CD4-positive, alpha-beta T cell (primary cell): ENCODE results near the gene HSD17B7. TPM values are rescaled to one million over a fixed set of nuclear protein-coding genes. Genes with fewer than 3 reads are reported as not detected.

Experiments used
- ATAC-seq: fragments of 200-7000 bp; cut with Tn5 transposase; one replicate; pipeline ENCODE4 v1.10.0; 2022; ENCODE audit warnings: mild to moderate bottlenecking; ENCODE audit not compliant: poor library complexity
- CTCF ChIA-PET: fragments of 350-600 bp; sonication (Branson Sonifier 250); formaldehyde crosslinking; loops from one replicate; lab custom pipeline; 2021; ENCODE audit warnings: antibody characterized with exemption, inconsistent platforms; lab: Charles Lee
- POLR2A ChIA-PET: fragments of 350-600 bp; sonication (Branson Sonifier 250); formaldehyde crosslinking; loops from one replicate; lab custom pipeline; 2021; ENCODE audit warnings: antibody characterized with exemption, inconsistent platforms; lab: Charles Lee
- DNase-seq, 14 experiments: peaks; one replicate each; pipeline ENCODE4 v3.0.0-alpha.2; 2013 to 2020; ENCODE audit warnings: mixed read lengths in 2 of 14
- H3K27ac ChIP-seq, 2 donors: one replicate each; pipeline versions ENCODE4 v1.5.1 to v1.7.0; 2013; ENCODE audit warnings: low read length in 2 of 2, low read depth in 1 of 2, mild to moderate bottlenecking in 1 of 2
- H3K27me3 ChIP-seq, 2 experiments: 1 replicate in 1 of 2; 2 replicates in 1 of 2; pipeline versions ENCODE4 v1.6.1 to v1.7.0; 2013; ENCODE audit warnings: low read length in 2 of 2, control low read depth in 1 of 2, mild to moderate bottlenecking in 1 of 2, moderate library complexity in 1 of 2; ENCODE audit not compliant: insufficient read depth in 2 of 2, control insufficient read depth in 1 of 2
- H3K36me3 ChIP-seq: one replicate; pipeline ENCODE4 v1.6.1; 2013; ENCODE audit warnings: low read length, control low read depth; ENCODE audit not compliant: insufficient read depth
- H3K4me1 ChIP-seq: one replicate; pipeline ENCODE4 v1.6.1; 2013; ENCODE audit warnings: low read length, control low read depth; ENCODE audit not compliant: insufficient read depth
- H3K4me3 ChIP-seq: one replicate; pipeline ENCODE4 v1.5.1; 2013; ENCODE audit warnings: mild to moderate bottlenecking, low read length, moderate library complexity
- H3K9me3 ChIP-seq, 2 experiments: 1 replicate in 1 of 2; 2 replicates in 1 of 2; pipeline versions ENCODE4 v1.6.1 to v1.7.0; 2013; ENCODE audit warnings: low read length in 2 of 2, mild to moderate bottlenecking in 2 of 2, control low read depth in 1 of 2, moderate library complexity in 1 of 2; ENCODE audit not compliant: control insufficient read depth in 1 of 2, insufficient read depth in 1 of 2
- H3K27ac Mint-ChIP-seq: one replicate; pipeline ENCODE4 v1.8.0; 2020; ENCODE audit warnings: mixed read lengths
- H3K27me3 Mint-ChIP-seq: one replicate; pipeline ENCODE4 v1.8.0; 2021; ENCODE audit warnings: mixed read lengths
- H3K36me3 Mint-ChIP-seq: one replicate; pipeline ENCODE4 v1.8.0; 2021; ENCODE audit warnings: low read depth, mixed read lengths
- H3K4me1 Mint-ChIP-seq: one replicate; pipeline ENCODE4 v1.8.0; 2021; ENCODE audit warnings: low read depth, mixed read lengths
- H3K4me3 Mint-ChIP-seq: one replicate; pipeline ENCODE4 v1.8.0; 2020; ENCODE audit warnings: mild to moderate bottlenecking, mixed read lengths
- H3K9me3 Mint-ChIP-seq: one replicate; pipeline ENCODE4 v1.8.0; 2020; ENCODE audit warnings: mixed read lengths
- intact Hi-C, 2 experiments: fragments of 100-400 bp; cut with DNase I in 1 of 2; cut with micrococcal nuclease in 1 of 2; formaldehyde crosslinking; loops; one replicate each; pipeline versions ENCODE4 v1.15.1 to v1.9.0; 2023 to 2025; cut with DNase I, micrococcal nuclease
- total RNA-seq, 174 experiments: library from RNA in 2 of 174; stranded (reverse) in 2 of 174; gene quantifications; one replicate each; pipeline ENCODE4 v1.2.3 and lab custom pipeline; 2021 to 2026
- TF ChIP-seq, protein P1 (sequence below): fragments of 200-600 bp; IDR thresholded peaks from one replicate; pipeline ENCODE4 v1.8.0; 2022; ENCODE audit warnings: antibody characterized with exemption, mild to moderate bottlenecking

HSD17B7 gene
- total RNA-seq, 2 experiments from 2014 or later = 16.5 to 17.5 TPM

DNA sequence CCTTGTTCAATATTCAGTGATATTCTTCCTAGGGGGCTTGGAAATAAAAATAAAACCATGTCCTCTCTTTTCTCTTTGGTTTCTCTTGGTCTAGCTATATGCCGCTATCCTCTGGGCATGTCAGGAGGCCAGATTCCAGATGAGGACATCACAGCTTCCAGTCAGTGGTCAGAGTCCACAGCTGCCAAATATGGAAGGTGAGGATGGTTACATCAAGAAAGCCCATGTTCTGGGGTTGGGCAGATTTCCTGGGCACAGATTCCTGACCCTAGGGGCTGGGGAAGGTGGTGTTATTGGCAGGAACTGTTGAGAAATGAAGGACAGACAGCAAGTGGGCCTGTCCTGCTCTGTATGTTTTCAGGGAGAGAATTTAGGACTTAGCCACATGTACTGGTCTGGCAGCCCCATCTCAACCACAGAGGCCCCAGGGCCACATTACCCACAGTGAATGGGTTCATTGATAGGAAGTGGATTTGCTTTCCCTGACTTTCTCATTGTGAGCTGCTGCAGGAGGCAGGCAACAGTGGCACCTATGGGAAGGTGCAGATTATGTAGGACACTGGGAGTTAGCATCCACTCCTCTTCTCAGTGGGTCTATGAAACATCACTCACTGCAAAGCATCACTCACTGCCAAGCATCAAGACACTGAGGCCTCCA, 37.4 kb upstream of the HSD17B7 start:
- H3K4me1 Mint-ChIP-seq = no peaks in the 10 kb centered on the region
- TF ChIP-seq, protein P1, sequence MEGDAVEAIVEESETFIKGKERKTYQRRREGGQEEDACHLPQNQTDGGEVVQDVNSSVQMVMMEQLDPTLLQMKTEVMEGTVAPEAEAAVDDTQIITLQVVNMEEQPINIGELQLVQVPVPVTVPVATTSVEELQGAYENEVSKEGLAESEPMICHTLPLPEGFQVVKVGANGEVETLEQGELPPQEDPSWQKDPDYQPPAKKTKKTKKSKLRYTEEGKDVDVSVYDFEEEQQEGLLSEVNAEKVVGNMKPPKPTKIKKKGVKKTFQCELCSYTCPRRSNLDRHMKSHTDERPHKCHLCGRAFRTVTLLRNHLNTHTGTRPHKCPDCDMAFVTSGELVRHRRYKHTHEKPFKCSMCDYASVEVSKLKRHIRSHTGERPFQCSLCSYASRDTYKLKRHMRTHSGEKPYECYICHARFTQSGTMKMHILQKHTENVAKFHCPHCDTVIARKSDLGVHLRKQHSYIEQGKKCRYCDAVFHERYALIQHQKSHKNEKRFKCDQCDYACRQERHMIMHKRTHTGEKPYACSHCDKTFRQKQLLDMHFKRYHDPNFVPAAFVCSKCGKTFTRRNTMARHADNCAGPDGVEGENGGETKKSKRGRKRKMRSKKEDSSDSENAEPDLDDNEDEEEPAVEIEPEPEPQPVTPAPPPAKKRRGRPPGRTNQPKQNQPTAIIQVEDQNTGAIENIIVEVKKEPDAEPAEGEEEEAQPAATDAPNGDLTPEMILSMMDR = no peak
- ChIA-PET POLR2A (no interaction called here), CTCF (no interaction called here)
- DNase-seq (no peak), ATAC-seq (no peak)
- H3K9me3 Mint-ChIP-seq = no peaks in the 10 kb centered on the region
- no peaks in the 10 kb centered on the region for H3K27me3 ChIP-seq
- no peak overlapping the region for H3K4me3 ChIP-seq
- H3K4me3 Mint-ChIP-seq = no peak overlapping the region
- no peak overlapping the region for H3K27ac Mint-ChIP-seq
- H3K9me3 ChIP-seq = no peaks in the 10 kb centered on the region
- intact Hi-C loops = no loop called here
- no peaks in the 10 kb centered on the region for H3K36me3 Mint-ChIP-seq
- H3K36me3 ChIP-seq = no peaks in the 10 kb centered on the region
- H3K4me1 ChIP-seq = no peaks in the 10 kb centered on the region
- H3K27ac ChIP-seq = no peak overlapping the region
- no peaks in the 10 kb centered on the region for H3K27me3 Mint-ChIP-seq

DNA sequence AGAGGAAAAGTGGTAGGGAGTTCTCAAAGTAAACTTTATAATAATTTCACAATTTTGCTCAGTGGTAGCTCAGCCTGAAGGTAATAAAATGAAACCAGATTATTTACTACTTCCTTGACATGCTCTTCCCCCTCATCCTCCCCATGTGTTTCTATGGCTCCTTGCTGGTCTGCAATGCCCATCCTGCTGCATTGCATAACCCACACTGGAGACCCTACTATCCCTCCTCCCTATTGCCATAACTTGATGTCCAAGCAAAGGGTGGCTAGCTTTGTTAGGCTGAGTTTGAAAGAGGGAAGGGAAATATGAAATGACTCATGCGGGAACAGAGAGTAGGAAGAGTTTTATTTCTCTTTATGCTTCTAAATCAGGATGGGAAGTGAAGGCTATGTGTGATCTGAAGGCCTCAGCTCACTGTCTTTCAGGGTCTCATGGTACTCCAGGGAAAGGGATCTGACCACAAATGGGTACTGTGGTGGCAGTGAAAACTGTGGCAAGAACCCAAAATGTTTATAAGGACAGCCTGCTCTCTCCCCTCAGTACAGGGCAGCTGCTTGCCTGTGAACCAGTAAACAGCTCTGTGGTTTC, 36.4 kb upstream of the HSD17B7 start:
- ATAC-seq (no peak), DNase-seq (no peak)
- CTCF ChIA-PET = no interaction called here
- Histone ChIP-seq H3K4me1 (no peaks in the 10 kb centered on the region), H3K9me3 (no peaks in the 10 kb centered on the region), H3K27me3 (no peaks in the 10 kb centered on the region), H3K27ac (no peak overlapping the region), H3K36me3 (no peaks in the 10 kb centered on the region), H3K4me3 (no peak overlapping the region)
- Mint-ChIP-seq H3K9me3 (no peaks in the 10 kb centered on the region), H3K36me3 (no peaks in the 10 kb centered on the region), H3K4me3 (no peak overlapping the region), H3K27me3 (no peaks in the 10 kb centered on the region), H3K27ac (no peak overlapping the region), H3K4me1 (no peaks in the 10 kb centered on the region)
- POLR2A ChIA-PET = no interaction called here
- TF ChIP-seq, protein P1 = no peak
- intact Hi-C loops = no loop called here

DNA sequence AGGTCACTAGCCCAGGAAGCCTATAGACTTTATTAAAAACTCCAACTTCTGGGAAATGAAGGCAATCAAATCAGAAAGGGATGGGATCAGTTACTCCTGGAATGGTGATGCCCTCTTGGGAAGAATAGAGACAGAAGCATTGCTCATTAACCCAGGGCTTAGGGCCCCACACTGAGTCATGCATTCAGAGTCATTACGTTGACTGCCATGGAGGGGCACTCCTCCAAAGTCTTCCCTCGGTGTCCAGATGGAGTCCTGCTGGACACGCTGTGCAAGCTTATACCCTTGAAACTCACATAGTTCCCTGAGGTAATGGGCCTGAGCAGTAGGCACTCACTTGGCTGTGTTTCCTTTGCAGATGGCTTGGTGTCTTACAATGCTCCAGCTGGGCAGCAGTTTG, 35.2 kb upstream of the HSD17B7 start:
- Histone ChIP-seq H3K4me3 (no peak overlapping the region), H3K4me1 (no peaks in the 10 kb centered on the region), H3K27ac (no peak overlapping the region), H3K36me3 (no peaks in the 10 kb centered on the region), H3K27me3 (no peaks in the 10 kb centered on the region), H3K9me3 (no peaks in the 10 kb centered on the region)
- TF ChIP-seq, protein P1 = no peak
- Mint-ChIP-seq H3K27me3 (no peaks in the 10 kb centered on the region), H3K4me3 (no peak overlapping the region), H3K36me3 (no peaks in the 10 kb centered on the region), H3K27ac (no peak overlapping the region), H3K9me3 (no peaks in the 10 kb centered on the region), H3K4me1 (no peaks in the 10 kb centered on the region)
- DNase-seq (no peak), ATAC-seq (no peak)
- POLR2A ChIA-PET = no interaction called here
- CTCF ChIA-PET = no interaction called here
- intact Hi-C loops = no loop called here
